ENCODE data around the gene SUMO4. TPM values are rescaled to one million over a fixed set of nuclear protein-coding genes. Genes with fewer than 3 reads are reported as not detected.

The SUMO4 gene
- total RNA-seq, 1 donor from 2014 or later = 0.82 TPM

GRCh38 chr6:149379977-149380376, 20.1 kb upstream of the SUMO4 start:
- Mint-ChIP-seq H3K4me1 (no peaks in the 10 kb centered on the region), H3K36me3 (peaks cover 55% of the 10 kb centered on the region), H3K4me3 (no peak overlapping the region), H3K27ac (no peak overlapping the region), H3K9me3 (peaks cover 4% of the 10 kb centered on the region), H3K27me3 (ENCODE audit: insufficient read depth, low read depth) (peaks cover 2% of the 10 kb centered on the region)
- Histone ChIP-seq H2AFZ (replicated peaks) (no peak overlapping the region), H3K4me1 (no peaks in the 10 kb centered on the region), H3K79me2 (ENCODE audit: low read depth) (peaks cover 59% of the 10 kb centered on the region), H3K27ac (no peak overlapping the region), H3K9me3 (ENCODE audit: low read depth) (no peaks in the 10 kb centered on the region), H3K36me3 (peaks cover 33% of the 10 kb centered on the region), H4K20me1 (ENCODE audit: low read depth) (peaks cover 28% of the 10 kb centered on the region), H3F3A (ENCODE audit: low read depth) (no peaks in the 10 kb centered on the region), H3K4me2 (no peak overlapping the region), H3K9ac (no peak overlapping the region), H3K4me3 (no peak overlapping the region), H3K27me3 (no peaks in the 10 kb centered on the region)
- no peak for DNase-seq (ENCODE audit: low spot score)
- no peak for TF ChIP-seq EZH2phosphoT487 (IDR thresholded peaks at IDR 0.05)
- no peak for TF ChIP-seq CTCF (IDR thresholded peaks at IDR 0.05)
- no peak for TF ChIP-seq EZH2 (IDR thresholded peaks at IDR 0.05)

GRCh38 chr6:149380523-149380922, 19.5 kb upstream of the SUMO4 start:
- Mint-ChIP-seq H3K9me3 (peaks cover 4% of the 10 kb centered on the region), H3K4me3 (no peak overlapping the region), H3K36me3 (peaks cover 57% of the 10 kb centered on the region), H3K4me1 (no peaks in the 10 kb centered on the region), H3K27me3 (ENCODE audit: insufficient read depth, low read depth) (peaks cover 2% of the 10 kb centered on the region), H3K27ac (no peak overlapping the region)
- Histone ChIP-seq H3K9ac (no peak overlapping the region), H3K4me3 (no peak overlapping the region), H3K27ac (no peak overlapping the region), H3K4me2 (no peak overlapping the region), H2AFZ (replicated peaks) (no peak overlapping the region), H3K36me3 (peaks cover 33% of the 10 kb centered on the region), H3K4me1 (no peaks in the 10 kb centered on the region), H3K79me2 (ENCODE audit: low read depth) (peaks cover 59% of the 10 kb centered on the region), H3K27me3 (no peaks in the 10 kb centered on the region), H3K9me3 (ENCODE audit: low read depth) (no peaks in the 10 kb centered on the region), H4K20me1 (ENCODE audit: low read depth) (peaks cover 31% of the 10 kb centered on the region), H3F3A (ENCODE audit: low read depth) (no peaks in the 10 kb centered on the region)
- no peak for DNase-seq (ENCODE audit: low spot score)
- TF ChIP-seq CTCF (IDR thresholded peaks at IDR 0.05) (no peak), EZH2phosphoT487 (IDR thresholded peaks at IDR 0.05) (no peak), EZH2 (IDR thresholded peaks at IDR 0.05) (no peak)

DNA sequence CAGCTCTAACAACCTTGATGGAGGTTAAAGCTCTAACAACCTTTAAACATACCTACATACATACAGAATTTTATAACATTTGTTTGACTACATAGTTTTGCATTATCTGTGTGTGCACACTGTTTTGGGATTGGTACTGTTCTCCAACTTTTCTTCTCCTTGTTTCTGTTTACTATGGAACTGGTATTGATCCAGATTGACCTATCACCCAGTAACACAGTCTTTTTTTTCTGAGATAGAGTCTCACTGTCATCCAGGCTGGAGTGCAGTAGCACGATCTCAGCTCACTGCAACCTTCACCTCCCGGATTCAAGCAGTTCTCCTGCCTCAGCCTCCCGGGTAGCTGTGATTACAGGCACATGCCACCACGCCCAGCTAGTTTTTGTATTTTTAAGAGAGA, 16.7 kb upstream of the SUMO4 start:
- H3K27ac Mint-ChIP-seq = no peak overlapping the region

More for the DNA sequence above, 16.7 kb upstream of the SUMO4 start:
- DNase-seq (ENCODE audit: low spot score) = no peak
- Histone ChIP-seq H3K4me3 (no peak overlapping the region), H3F3A (ENCODE audit: low read depth) (no peaks in the 10 kb centered on the region), H3K36me3 (peaks cover 20% of the 10 kb centered on the region), H3K9me3 (ENCODE audit: low read depth) (no peaks in the 10 kb centered on the region), H3K79me2 (ENCODE audit: low read depth) (peaks cover 55% of the 10 kb centered on the region), H3K4me1 (no peaks in the 10 kb centered on the region), H3K9ac (no peak overlapping the region), H3K27ac (no peak overlapping the region), H3K4me2 (no peak overlapping the region), H3K27me3 (no peaks in the 10 kb centered on the region), H2AFZ (replicated peaks) (no peak overlapping the region), H4K20me1 (ENCODE audit: low read depth) (peaks cover 24% of the 10 kb centered on the region)
- Mint-ChIP-seq H3K9me3 (peaks cover 9% of the 10 kb centered on the region), H3K4me1 (no peaks in the 10 kb centered on the region), H3K36me3 (peaks cover 64% of the 10 kb centered on the region), H3K27me3 (ENCODE audit: insufficient read depth, low read depth) (peaks cover 2% of the 10 kb centered on the region), H3K4me3 (no peak overlapping the region)
- no peak for TF ChIP-seq EZH2 (IDR thresholded peaks at IDR 0.05)
- TF ChIP-seq EZH2phosphoT487 (IDR thresholded peaks at IDR 0.05) = no peak
- TF ChIP-seq CTCF (IDR thresholded peaks at IDR 0.05) = no peak

Data from neural progenitor cell (in vitro differentiated cells).